ENCODE data around the gene KBTBD4.

DNA sequence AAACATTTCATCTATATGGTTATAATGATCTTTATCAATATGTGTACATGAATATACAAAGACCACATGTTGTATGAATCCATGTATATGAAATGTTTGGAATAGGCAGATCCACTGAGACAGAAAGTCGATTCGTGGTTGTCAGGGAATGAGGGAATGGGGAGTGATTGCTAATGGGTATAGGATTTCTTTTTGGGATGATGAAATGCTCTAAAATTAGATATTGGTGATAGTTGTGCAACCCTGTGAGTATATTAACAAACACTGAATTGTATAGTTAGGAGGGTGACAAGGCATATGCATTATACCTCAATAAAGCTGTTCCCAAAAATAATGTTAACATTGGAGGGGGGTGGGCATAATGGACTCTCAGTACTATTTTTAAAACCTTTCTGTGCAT lies 18.3 kb downstream of the KBTBD4 start:
- TF ChIP-seq, protein P1, sequence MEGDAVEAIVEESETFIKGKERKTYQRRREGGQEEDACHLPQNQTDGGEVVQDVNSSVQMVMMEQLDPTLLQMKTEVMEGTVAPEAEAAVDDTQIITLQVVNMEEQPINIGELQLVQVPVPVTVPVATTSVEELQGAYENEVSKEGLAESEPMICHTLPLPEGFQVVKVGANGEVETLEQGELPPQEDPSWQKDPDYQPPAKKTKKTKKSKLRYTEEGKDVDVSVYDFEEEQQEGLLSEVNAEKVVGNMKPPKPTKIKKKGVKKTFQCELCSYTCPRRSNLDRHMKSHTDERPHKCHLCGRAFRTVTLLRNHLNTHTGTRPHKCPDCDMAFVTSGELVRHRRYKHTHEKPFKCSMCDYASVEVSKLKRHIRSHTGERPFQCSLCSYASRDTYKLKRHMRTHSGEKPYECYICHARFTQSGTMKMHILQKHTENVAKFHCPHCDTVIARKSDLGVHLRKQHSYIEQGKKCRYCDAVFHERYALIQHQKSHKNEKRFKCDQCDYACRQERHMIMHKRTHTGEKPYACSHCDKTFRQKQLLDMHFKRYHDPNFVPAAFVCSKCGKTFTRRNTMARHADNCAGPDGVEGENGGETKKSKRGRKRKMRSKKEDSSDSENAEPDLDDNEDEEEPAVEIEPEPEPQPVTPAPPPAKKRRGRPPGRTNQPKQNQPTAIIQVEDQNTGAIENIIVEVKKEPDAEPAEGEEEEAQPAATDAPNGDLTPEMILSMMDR (IDR thresholded peaks at IDR 0.05): no peak
- TF ChIP-seq POLR2A (IDR thresholded peaks at IDR 0.05): no peak
- no peak for TF ChIP-seq POLR2AphosphoS5 (IDR thresholded peaks at IDR 0.05)

Data from prostate gland (tissue), 2 donors.